GM19438 (cell line): ENCODE measurements around the gene CLBA1.

Experiments used
- ATAC-seq: cut with Tn5 transposase; IDR thresholded peaks from one replicate; pipeline ENCODE4 v1.9.1; 2021; ENCODE audit warnings: low read depth; ENCODE audit not compliant: unreplicated experiment

The CLBA1 gene

DNA sequence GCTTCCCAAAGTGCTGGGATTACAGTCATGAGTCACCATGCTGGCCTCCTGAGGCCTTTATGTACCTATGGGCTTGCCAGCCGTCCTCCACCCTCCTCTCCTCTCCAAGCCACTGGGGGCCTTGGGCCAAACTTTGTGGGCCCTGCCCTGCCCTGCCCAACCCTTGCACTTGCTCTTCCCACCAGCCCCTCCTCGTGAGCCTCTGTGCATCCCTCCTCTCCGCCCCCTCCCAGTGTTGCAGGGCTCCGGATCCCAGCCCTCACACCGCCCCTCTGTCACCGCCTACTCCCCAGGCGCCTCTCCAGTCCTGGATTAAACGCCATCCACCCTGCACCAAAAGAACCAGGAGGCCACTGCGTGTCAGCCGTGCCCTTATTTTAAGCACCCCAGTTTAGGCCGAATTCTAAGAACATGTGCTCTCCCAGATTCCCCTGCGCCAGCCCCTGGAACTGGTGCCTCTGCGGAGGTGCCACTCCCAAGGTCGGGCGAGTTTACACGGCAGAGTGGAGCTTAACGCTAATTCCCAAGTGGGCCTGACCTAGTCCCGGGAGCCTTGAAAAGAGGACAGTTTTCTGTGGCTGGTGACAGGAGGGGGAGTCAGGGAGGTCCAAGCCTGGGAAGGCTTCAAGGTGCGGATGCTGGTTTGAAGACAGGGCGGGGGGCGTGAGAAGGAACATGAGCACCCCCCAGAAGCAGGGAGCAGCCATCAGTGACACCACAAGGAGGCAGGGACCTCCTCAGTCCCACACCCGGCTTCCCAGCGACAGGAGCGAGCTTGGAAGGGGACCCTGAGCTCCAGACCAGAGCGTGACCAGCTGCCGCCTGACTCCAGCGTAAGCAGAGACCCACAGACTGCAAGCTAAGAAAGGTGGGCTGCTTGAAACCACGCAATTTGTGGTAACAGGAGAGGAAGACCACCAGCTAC lies 56.5 kb downstream of the CLBA1 start:
- ATAC-seq: no peak

DNA sequence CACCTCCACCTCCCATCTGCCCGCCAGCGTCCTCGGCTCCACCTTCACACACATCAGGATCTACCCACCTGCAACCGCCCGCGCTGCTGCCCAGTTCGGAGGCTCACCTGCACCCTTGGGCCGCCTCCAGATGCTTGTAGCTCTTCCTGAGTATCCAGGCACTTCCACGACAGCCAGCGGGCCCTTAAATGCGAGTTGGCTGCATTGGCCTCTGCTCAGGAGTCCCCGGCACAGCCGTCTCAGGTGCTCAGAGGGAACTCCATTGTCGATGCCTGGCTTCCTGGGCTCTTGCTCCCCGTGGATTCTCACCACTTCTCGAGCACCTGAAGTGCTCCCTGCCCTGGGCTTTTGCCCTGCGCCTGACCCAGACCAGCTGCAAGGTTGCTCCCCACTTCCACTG lies 57.2 kb downstream of the CLBA1 start:
- no peak for ATAC-seq

DNA sequence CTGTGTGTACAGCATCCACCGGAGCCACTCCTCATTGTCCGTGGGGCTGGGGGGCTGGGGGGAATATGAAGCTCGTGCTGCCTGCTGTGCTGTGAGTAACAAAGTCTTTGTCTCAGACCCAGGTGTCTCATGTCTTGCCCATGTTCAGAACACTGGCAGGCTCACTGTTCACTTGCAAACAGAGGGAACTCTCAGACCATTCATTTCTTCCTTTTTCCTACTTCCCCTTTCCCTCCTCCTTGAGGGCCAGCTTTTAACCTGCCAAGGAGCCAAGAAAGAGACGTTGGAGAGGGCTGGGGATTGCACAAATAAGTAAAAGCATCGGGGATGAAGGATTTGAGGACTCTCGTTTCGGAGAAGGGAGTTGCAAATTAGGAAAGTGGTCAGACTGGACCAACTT lies 58.1 kb downstream of the CLBA1 start:
- ATAC-seq: no peak
